HG03469 (cell line): ENCODE results near the gene TBC1D14.

ENCODE experiments used
- ATAC-seq: cut with Tn5 transposase; IDR thresholded peaks from one replicate; pipeline ENCODE4 v1.9.1; 2021; ENCODE audit warnings: mild to moderate bottlenecking, moderate library complexity, moderate number of reproducible peaks; ENCODE audit not compliant: unreplicated experiment

The TBC1D14 gene

GRCh38 chr4:7016086-7016485 is 106.5 kb downstream of the TBC1D14 start:
- no peak for ATAC-seq

DNA sequence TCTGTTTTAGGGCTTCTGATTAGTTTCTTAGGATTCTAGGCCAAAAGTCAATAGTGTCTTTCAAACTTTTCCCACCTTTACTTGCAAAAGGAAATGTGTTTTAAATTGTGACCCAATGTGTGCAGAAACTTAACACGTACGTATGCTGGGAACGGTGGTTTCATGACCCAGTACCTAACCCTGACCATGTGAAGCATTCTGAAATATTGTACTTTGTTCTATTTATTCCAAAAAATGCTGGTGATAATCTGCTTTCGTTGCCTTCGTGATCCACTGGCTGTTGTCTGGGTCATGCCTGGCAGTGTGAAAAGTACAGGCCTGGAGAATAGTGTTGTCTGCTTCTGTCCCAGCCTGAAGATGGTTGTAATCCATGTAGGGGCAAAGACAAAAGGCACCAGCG is 106.9 kb downstream of the TBC1D14 start:
- no peak for ATAC-seq

GRCh38 chr4:7017446-7018048 is 107.9 kb downstream of the TBC1D14 start:
- no peak for ATAC-seq

- no peak for ATAC-seq
Observed at GRCh38 chr4:7018281-7018680, 108.7 kb downstream of the TBC1D14 start.

- ATAC-seq = no peak
Observed at GRCh38 chr4:7019367-7019766, 109.7 kb downstream of the TBC1D14 start.

GRCh38 chr4:7020290-7020689 is 110.7 kb downstream of the TBC1D14 start:
- no peak for ATAC-seq

DNA sequence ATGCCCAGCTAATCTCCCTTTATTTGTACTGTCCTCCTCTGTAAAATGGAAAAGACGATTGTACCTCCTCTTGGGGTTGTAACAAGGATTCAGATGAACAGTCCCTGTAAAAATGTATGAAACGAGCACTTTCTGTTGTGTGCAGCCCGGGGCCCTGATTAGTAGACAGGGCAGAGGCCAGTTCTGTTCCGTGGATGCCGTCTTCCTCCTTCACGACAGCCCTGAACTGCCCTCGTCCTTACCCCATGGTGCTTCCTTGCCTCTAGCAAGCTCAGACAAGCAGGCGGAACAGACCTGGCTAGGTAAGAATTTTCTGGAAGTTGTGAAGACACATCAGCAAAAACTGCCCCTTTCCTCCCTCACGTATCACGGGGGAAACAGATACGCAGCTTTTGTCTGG is 111.2 kb downstream of the TBC1D14 start:
- ATAC-seq = no peak

DNA sequence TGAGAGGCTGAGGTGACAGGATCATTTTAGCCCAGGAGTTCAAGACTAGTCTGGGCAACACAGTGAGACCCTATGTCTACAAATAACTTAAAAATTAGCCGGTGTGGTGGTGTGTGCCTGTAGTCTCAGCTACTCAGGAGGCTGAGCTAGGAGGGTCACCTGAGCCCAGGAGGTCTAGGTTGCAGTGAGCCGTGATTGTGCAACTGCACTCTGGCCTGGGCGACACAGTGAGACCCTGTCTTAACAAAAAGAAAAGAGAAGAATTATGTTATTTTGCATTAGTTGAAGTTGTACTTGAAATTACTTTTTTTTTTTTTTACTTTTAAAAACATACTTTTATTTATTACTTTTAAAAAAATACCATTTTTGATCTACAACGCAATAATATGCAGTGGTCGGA is 111.7 kb downstream of the TBC1D14 start:
- ATAC-seq = no peak

DNA sequence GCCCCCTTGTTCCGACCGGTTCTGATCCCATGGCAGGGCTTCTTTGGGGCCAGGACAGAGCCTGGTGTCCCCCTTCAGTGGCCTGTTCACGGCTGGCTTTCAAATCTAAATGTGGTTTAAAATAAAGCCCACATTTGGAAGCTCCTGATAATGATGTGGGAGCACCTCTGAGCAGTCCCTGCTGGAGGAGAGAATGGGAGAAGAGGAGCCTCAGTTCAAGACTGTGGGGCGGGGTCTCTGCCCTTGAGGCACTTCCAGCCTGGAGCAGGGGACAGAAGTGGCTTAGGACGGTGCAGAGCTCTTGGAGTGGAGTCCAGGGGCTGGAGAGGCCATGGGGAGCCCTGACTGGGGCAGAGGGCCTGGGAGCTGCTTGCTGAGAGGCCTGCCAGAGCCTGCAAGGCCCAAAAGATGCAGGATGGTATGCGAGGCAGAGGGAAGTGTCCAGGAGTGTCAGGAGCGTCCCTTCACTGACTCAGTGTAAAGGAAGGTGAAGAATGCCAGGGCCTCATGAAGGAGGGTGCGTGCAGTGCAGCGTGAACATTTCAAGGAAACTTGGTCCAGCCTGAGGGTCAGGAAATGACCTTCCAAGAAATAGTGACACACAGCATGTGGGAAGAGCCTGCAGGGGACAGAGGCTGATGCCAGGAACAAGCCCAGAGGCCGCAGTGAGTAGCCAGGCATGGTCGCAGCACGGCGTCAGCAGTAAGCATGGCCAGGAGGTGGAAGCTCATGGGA is 112.5 kb downstream of the TBC1D14 start:
- ATAC-seq = no peak

- ATAC-seq = no peak
Observed at GRCh38 chr4:7023486-7023885, 113.9 kb downstream of the TBC1D14 start.

DNA sequence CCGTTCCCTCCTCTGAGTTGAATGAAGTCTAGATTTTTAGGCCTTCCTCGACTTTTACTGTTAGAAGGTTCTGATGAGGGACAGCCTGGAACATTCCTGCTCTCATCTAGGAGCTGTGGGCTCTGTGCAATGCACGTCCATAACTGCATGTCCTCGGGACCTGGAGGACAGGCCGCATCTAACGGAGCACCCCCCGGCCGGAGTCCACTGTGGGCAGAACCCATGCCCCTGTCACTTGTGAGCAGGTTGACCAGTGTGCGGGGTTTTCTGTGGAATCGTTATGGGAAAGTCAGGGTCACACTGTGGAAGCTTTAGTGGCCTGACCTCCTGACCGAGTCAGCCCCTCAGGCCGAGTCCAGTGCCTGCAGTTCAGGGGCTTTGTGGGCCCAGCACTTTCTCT is 114.3 kb downstream of the TBC1D14 start:
- ATAC-seq = no peak

DNA sequence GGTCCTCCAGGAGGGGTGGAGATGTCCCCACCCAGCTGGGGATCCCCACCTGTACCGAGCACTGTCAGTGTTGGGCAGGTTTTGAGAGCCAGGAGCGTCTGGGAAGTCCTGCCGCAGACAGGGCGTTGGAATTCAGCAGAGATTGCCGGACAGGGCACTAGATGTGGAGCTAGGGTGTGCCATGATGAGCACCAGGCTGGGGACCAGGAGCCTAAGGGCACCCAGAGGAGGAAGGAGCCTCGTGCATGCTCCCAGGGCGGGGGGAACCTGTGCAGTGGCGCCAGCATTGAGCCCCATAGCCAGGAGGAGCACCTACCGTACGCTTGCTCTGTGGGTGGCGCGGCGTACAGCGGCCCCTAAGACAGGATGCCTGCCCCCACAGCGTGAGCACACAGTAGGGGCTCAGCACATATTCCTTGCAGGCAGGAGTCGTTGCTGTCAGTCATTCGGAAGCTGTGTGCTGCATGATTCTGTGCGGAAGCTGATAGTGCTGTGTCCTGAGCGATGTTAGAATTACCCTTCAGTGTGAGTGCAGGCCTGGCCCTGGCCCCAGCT is 114.8 kb downstream of the TBC1D14 start:
- no peak for ATAC-seq

DNA sequence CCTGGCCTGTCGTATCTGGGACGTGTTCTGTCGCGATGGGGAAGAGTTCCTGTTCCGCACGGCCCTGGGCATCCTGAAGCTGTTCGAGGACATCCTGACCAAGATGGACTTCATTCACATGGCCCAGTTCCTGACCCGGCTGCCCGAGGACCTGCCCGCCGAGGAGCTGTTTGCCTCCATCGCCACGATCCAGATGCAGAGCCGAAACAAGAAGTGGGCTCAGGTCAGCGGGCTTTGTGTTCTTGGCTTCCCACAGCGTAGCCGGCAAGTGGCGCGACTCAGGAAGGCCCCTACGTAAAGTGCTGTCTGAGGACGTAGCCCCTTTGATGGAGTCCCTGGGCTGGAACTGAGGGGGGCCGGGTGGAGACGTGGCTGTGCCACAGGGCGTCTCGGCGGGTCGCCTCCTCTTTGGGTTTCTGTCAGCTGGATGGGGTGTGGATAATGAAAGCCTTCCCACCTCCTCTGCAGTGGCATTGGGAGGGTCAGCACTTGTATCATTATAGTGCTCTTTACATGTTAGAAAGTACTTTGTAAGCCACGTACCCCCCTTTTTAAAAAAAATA is 115.5 kb downstream of the TBC1D14 start:
- ATAC-seq = no peak

GRCh38 chr4:7026107-7026506 is 116.5 kb downstream of the TBC1D14 start:
- no peak for ATAC-seq

- ATAC-seq = no peak
Observed at GRCh38 chr4:7027284-7027683, 117.7 kb downstream of the TBC1D14 start.

DNA sequence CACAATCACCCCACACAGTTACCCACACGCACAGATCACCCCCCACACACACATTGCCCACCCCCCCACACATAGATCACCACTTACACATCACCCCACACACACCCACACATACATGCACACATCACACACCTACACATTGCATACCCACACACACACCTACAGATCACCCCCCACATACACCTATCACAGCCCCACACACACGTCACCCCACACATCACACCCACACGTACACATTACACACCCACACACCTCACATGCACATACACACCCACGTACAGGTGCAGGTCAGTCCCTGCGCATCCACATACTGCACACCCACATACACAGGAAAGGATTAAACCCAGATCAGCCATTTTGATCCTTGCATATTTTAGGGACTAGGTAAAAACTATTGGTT is 118.3 kb downstream of the TBC1D14 start:
- no peak for ATAC-seq

- no peak for ATAC-seq
Observed at GRCh38 chr4:7029212-7029611, 119.6 kb downstream of the TBC1D14 start.

- ATAC-seq = no peak
Observed at GRCh38 chr4:7029921-7030320, 120.3 kb downstream of the TBC1D14 start.

GRCh38 chr4:7030856-7031255 is 121.2 kb downstream of the TBC1D14 start:
- ATAC-seq = no peak

GRCh38 chr4:7031558-7032449 is 122.2 kb downstream of the TBC1D14 start:
- ATAC-seq = no peak

DNA sequence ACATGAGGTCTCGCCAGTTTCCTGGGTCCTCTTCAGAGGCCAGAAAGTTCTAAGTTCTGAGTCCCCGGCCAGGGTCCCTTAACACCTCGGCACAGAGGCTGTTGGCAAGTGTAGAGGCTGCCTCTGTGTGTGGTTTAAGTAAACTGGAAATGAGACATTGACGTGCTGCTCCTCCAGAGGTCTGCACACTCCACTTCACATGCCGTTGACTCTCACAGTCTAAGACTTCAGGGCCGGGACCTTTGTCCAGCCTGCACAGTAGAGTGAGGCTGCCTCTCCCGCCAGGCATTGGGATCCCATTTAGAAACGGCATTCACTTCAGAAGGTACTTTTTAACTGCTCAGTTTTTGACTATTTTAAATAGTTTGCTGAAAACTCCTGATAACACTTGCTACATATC is 123.0 kb downstream of the TBC1D14 start:
- no peak for ATAC-seq
